Measurements from ENCODE around the gene TWIST1. TPM values are rescaled to one million over a fixed set of nuclear protein-coding genes. Genes with fewer than 3 reads are reported as not detected.

Gene TWIST1
- polyA plus RNA-seq, 1 donor from 2014 or later: not detected

GRCh38 chr7:19089797-19090196, 27.6 kb downstream of the TWIST1 start:
- Histone ChIP-seq H3K9me3 (ENCODE audit: low read length) (no peaks in the 10 kb centered on the region), H3K27ac (ENCODE audit: low read length) (no peak overlapping the region), H3K4me3 (ENCODE audit: low read length) (no peak overlapping the region), H3K4me2 (ENCODE audit: low read length) (no peak overlapping the region), H3K36me3 (ENCODE audit: insufficient read depth, low read length) (no peaks in the 10 kb centered on the region), H4K20me1 (ENCODE audit: insufficient read depth) (no peaks in the 10 kb centered on the region), H2AFZ (ENCODE audit: low read depth, low read length) (no peak overlapping the region), H3K9me2 (ENCODE audit: insufficient read depth, low read length) (no peaks in the 10 kb centered on the region), H3K79me2 (replicated peaks; ENCODE audit: insufficient read depth, low read length) (no peaks in the 10 kb centered on the region), H3K27me3 (ENCODE audit: insufficient read depth, low read depth, low read length) (no peaks in the 10 kb centered on the region), H3F3A (ENCODE audit: insufficient read depth, low read length, poor library complexity, severe bottlenecking) (no peaks in the 10 kb centered on the region), H3K9ac (ENCODE audit: low read length) (no peak overlapping the region)
- no peak for TF ChIP-seq MXI1 (conservative IDR thresholded peaks at IDR 0.05; ENCODE audit: poor library complexity, severe bottlenecking)
- TF ChIP-seq REST (IDR thresholded peaks at IDR 0.05; ENCODE audit: borderline replicate concordance): no peak
- no peak for TF ChIP-seq TAF1 (IDR thresholded peaks at IDR 0.05; ENCODE audit: low read depth)
- no peak for TF ChIP-seq SMC3 (conservative IDR thresholded peaks at IDR 0.05; ENCODE audit: poor library complexity)
- TF ChIP-seq CTCF (IDR thresholded peaks at IDR 0.05; ENCODE audit: poor library complexity, severe bottlenecking): no peak
- TF ChIP-seq RAD21 (conservative IDR thresholded peaks at IDR 0.05): no peak
- TF ChIP-seq EP300 (conservative IDR thresholded peaks at IDR 0.05; ENCODE audit: poor library complexity, severe bottlenecking): no peak
- TF ChIP-seq POLR2AphosphoS5 (IDR thresholded peaks at IDR 0.05): no peak
- TF ChIP-seq EZH2 (IDR thresholded peaks at IDR 0.05; ENCODE audit: borderline replicate concordance, insufficient read depth, low read length, poor library complexity, severe bottlenecking): no peak

GRCh38 chr7:19089378-19089777, 28.1 kb downstream of the TWIST1 start:
- H3K9me3 ChIP-seq (ENCODE audit: low read length): no peaks in the 10 kb centered on the region
- no peak overlapping the region for H3K9ac ChIP-seq (ENCODE audit: low read length)
- H3K79me2 ChIP-seq (replicated peaks; ENCODE audit: insufficient read depth, low read length): no peaks in the 10 kb centered on the region
- H3K27me3 ChIP-seq (ENCODE audit: insufficient read depth, low read depth, low read length): no peaks in the 10 kb centered on the region
- H2AFZ ChIP-seq (ENCODE audit: low read depth, low read length): no peak overlapping the region
- TF ChIP-seq POLR2AphosphoS5 (IDR thresholded peaks at IDR 0.05) (no peak), TAF1 (IDR thresholded peaks at IDR 0.05; ENCODE audit: low read depth) (no peak), RAD21 (conservative IDR thresholded peaks at IDR 0.05) (no peak), SMC3 (conservative IDR thresholded peaks at IDR 0.05; ENCODE audit: poor library complexity) (no peak), CTCF (IDR thresholded peaks at IDR 0.05; ENCODE audit: poor library complexity, severe bottlenecking) (no peak), MXI1 (conservative IDR thresholded peaks at IDR 0.05; ENCODE audit: poor library complexity, severe bottlenecking) (no peak), REST (IDR thresholded peaks at IDR 0.05; ENCODE audit: borderline replicate concordance) (no peak), EP300 (conservative IDR thresholded peaks at IDR 0.05; ENCODE audit: poor library complexity, severe bottlenecking) (no peak), EZH2 (IDR thresholded peaks at IDR 0.05; ENCODE audit: borderline replicate concordance, insufficient read depth, low read length, poor library complexity, severe bottlenecking) (no peak)
- H4K20me1 ChIP-seq (ENCODE audit: insufficient read depth): no peaks in the 10 kb centered on the region
- no peaks in the 10 kb centered on the region for H3F3A ChIP-seq (ENCODE audit: insufficient read depth, low read length, poor library complexity, severe bottlenecking)
- no peaks in the 10 kb centered on the region for H3K36me3 ChIP-seq (ENCODE audit: insufficient read depth, low read length)
- no peak overlapping the region for H3K27ac ChIP-seq (ENCODE audit: low read length)
- no peaks in the 10 kb centered on the region for H3K9me2 ChIP-seq (ENCODE audit: insufficient read depth, low read length)
- H3K4me3 ChIP-seq (ENCODE audit: low read length): no peak overlapping the region
- H3K4me2 ChIP-seq (ENCODE audit: low read length): no peak overlapping the region

Data from neural cell (in vitro differentiated cells).